GM19351 (cell line): ENCODE data around the gene ADCYAP1R1.
"Not testable (repeated sequence)": the region's sequence is repeated elsewhere in the genome, so short reads cannot be mapped to it uniquely, and the experiment has no call there.

Experiments
- ATAC-seq: cut with Tn5 transposase; IDR thresholded peaks from one replicate; pipeline ENCODE4 v1.9.1; 2021; ENCODE audit warnings: mild to moderate bottlenecking, moderate library complexity; ENCODE audit not compliant: unreplicated experiment

Gene ADCYAP1R1

GRCh38 chr7:31126976-31127375 lies 74.9 kb downstream of the ADCYAP1R1 start:
- ATAC-seq, result no peak

DNA sequence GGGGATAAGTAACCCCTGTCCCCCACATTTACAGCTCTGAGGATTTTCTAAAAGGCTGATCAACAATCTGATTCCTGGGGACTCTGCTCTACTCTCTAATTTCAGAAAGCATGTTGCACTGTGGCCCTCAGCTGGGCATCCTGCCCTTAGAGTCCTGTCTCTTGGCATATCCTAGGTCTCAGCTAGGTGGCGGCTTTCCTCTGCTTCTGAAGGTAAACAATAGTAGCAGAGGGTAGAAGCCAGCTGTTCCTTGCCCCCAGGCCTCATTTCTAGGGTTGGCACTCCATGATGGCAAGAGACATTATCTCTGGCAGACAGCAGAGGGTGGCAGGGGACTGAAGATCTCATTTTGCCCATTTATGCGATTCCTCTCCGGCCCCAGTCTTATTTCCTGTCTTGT lies 77.0 kb downstream of the ADCYAP1R1 start:
- no peak for ATAC-seq

GRCh38 chr7:31133497-31133896 lies 81.4 kb downstream of the ADCYAP1R1 start:
- no peak for ATAC-seq

DNA sequence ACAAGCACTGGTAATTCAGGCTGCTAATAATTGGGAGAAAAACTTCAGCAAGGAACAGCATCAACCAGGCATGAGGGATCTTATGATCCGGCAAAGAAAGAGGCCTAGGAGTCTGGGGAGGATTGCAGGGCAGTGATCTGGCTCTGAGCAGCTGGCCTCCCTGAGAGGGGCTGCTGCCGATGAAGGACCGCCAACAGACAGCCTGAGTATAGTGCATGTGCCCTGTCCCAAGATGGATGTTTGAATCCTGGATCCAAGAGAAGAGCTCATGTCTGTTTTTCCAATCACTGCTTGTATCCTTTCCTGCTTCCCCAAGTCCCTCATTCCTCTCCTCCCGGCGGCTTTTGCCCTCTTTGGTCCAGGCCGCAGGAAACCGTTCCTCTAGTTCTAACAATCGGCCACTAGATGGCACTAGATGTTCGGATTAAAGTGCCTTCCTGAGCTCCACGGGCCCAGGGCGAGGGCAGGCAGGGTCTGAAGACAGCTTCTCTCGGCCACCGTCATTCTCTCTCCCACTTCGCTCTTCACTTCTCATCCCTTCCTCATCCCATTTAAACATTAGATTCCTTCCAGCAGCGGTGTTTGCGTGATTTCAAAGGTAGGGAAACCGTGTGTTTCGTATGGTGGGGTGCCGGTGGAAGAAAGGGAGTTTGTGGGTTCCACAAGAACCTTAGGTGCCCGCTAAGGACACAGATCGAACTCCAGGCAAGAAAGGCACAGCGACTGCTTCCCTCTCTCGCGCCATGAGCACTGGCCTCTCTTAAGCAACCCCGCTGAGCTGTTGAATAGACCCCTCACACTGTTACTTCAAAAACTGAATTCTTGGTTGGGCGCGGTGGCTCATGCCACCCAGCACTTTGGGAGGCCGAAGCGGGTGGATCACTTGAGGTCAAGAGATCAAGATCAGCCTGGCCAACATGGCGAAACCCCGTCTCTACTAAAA lies 82.4 kb downstream of the ADCYAP1R1 start:
- ATAC-seq, result peak; percentile 95

- ATAC-seq, result no peak
Measured at GRCh38 chr7:31137234-31137633, 85.1 kb downstream of the ADCYAP1R1 start.

- no peak for ATAC-seq
Measured at GRCh38 chr7:31145339-31145738, 93.2 kb downstream of the ADCYAP1R1 start.

- no peak for ATAC-seq
Measured at GRCh38 chr7:31146030-31146429, 93.9 kb downstream of the ADCYAP1R1 start.

GRCh38 chr7:31146538-31146937 lies 94.4 kb downstream of the ADCYAP1R1 start:
- ATAC-seq, result no peak

DNA sequence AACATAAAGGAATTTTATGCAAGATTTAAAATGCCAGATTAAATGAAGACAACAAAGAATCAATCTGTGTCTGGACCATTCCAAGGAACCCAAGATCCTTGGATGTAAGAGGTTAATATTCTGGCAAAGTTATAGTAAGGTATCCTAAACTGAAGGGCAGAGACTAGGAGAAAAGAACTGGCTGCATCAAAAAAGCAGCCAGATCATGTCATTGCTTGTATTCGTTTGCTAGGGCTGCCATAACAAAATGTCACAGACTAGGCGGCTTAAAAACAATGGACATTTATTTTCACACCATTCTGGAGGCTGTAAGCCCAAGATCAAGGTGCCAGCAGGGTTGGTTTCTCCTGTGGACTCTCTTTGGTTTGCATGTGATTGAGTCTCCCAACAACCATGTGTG lies 99.7 kb downstream of the ADCYAP1R1 start:
- ATAC-seq, result no peak

DNA sequence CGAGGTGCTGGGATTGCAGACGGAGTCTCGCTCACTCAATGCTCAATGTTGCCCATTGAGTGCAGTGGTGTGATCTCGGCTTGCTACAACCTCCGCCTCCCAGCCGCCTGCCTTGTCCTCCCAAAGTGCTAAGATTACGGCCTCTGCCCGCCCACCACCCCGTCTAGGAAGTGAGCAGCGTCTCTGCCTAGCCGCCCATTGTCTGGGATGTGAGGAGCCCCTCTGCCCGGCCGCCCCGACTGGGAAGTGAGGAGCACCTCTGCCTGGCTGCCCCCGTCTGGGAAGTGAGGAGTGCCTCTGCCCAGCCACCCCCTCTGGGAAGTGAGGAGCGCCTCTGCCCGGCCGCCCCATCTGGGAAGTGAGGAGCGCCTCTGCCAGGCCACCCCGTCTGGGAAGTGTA lies 101.2 kb downstream of the ADCYAP1R1 start:
- not testable (repeated sequence) for ATAC-seq

- no peak for ATAC-seq
Measured at GRCh38 chr7:31160941-31161340, 108.8 kb downstream of the ADCYAP1R1 start.
